OCI-LY1 (cell line): ENCODE results near the gene DNTT.

Source experiments
- EZH2 ChIP-seq: fragments of 200-600 bp; sonication (generic), shearing (Covaris generic); IDR thresholded peaks from 2 replicates; pipeline ENCODE4 v1.8.0; 2017; ENCODE audit warnings: borderline replicate concordance, mixed run types, mild to moderate bottlenecking, antibody characterized with exemption, low read length, moderate library complexity, mixed read lengths
- TF ChIP-seq, protein P1 (sequence below): fragments of 200-600 bp; sonication (generic), shearing (Covaris generic); IDR thresholded peaks from 2 replicates; pipeline ENCODE4 v1.5.1; 2017; ENCODE audit warnings: mild to moderate bottlenecking, antibody characterized with exemption, low read length, moderate library complexity, mixed read lengths

DNA sequence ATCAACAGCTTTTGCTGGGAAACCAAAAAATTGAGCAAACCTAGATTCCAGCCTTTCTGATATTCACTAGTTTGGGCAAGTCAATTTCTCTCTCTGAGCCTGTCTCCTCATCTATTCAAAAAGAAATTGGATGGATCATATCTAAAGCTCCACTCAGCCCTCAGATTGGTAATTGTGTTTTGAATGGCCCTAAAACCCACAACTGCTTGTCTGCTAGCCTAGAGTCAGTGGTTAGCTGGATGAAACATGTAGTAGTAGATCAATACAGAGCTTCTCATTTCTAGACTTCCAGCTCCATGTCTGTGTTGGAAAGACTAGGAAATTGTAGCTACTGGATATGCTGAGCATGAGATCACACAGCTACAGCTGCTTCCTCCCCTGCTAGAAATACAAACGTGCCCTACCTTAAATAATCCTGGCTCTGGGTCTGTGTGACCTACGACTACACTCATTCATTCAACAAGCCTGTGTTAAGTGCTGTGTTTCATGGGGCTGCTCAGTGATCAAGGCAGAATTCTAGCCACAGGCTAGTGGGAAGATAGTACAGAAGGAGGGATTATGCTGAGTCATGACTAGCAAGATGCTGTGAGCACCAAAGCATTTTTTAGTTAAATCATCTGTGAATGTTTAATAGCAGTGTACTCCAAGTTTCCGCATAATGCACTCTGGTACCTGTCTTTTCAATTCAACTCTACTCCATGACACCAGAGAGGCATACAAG lies 15.7 kb downstream of the DNTT start:
- no peak for TF ChIP-seq EZH2
- TF ChIP-seq, protein P1, sequence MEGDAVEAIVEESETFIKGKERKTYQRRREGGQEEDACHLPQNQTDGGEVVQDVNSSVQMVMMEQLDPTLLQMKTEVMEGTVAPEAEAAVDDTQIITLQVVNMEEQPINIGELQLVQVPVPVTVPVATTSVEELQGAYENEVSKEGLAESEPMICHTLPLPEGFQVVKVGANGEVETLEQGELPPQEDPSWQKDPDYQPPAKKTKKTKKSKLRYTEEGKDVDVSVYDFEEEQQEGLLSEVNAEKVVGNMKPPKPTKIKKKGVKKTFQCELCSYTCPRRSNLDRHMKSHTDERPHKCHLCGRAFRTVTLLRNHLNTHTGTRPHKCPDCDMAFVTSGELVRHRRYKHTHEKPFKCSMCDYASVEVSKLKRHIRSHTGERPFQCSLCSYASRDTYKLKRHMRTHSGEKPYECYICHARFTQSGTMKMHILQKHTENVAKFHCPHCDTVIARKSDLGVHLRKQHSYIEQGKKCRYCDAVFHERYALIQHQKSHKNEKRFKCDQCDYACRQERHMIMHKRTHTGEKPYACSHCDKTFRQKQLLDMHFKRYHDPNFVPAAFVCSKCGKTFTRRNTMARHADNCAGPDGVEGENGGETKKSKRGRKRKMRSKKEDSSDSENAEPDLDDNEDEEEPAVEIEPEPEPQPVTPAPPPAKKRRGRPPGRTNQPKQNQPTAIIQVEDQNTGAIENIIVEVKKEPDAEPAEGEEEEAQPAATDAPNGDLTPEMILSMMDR = no peak
